ENCODE results near the gene COL7A1.
A peak's percentile ranks its signal among the peaks of the same experiment; 100 is the strongest.

The COL7A1 gene

GRCh38 chr3:48592519-48593087 lies 2.5 kb downstream of the COL7A1 start:
- FAIRE-seq, result no peak
- DNase-seq (ENCODE audit: low spot score), result peak; percentile 33

GRCh38 chr3:48591886-48592518 lies 3.1 kb downstream of the COL7A1 start:
- no peak for DNase-seq (ENCODE audit: low spot score)
- no peak for FAIRE-seq

GRCh38 chr3:48591436-48591835 lies 3.7 kb downstream of the COL7A1 start:
- FAIRE-seq, result no peak
- no peak for DNase-seq (ENCODE audit: low spot score)

- FAIRE-seq, result no peak
Measured at GRCh38 chr3:48588230-48588629, 6.9 kb downstream of the COL7A1 start.

GRCh38 chr3:48587686-48588085 lies 7.4 kb downstream of the COL7A1 start:
- FAIRE-seq, result no peak
- DNase-seq (ENCODE audit: low spot score), result no peak

More at GRCh38 chr3:48588230-48588629, 6.9 kb downstream of the COL7A1 start:
- DNase-seq (ENCODE audit: low spot score), result no peak

- no peak for FAIRE-seq
- no peak for DNase-seq (ENCODE audit: low spot score)
Measured at GRCh38 chr3:48585411-48585810, 9.7 kb downstream of the COL7A1 start.

- DNase-seq (ENCODE audit: low spot score), result no peak
- no peak for FAIRE-seq
Measured at GRCh38 chr3:48584836-48585235, 10.3 kb downstream of the COL7A1 start.

- DNase-seq (ENCODE audit: low spot score) (no peak), FAIRE-seq (no peak)
Measured at GRCh38 chr3:48581621-48582481, 13.3 kb downstream of the COL7A1 start.

GRCh38 chr3:48576647-48577046 lies 18.5 kb downstream of the COL7A1 start:
- DNase-seq (ENCODE audit: low spot score) (no peak), FAIRE-seq (no peak)

- no peak for FAIRE-seq
Measured at GRCh38 chr3:48575366-48575765, 19.8 kb downstream of the COL7A1 start.

GRCh38 chr3:48573973-48574585 lies 21.1 kb downstream of the COL7A1 start:
- FAIRE-seq, result no peak
- no peak for DNase-seq (ENCODE audit: low spot score)

More at GRCh38 chr3:48575366-48575765, 19.8 kb downstream of the COL7A1 start:
- DNase-seq (ENCODE audit: low spot score), result no peak

- DNase-seq (ENCODE audit: low spot score) (no peak), FAIRE-seq (no peak)
Measured at GRCh38 chr3:48572517-48572916, 22.6 kb downstream of the COL7A1 start.

GRCh38 chr3:48571938-48572337 lies 23.2 kb downstream of the COL7A1 start:
- FAIRE-seq, result no peak
- DNase-seq (ENCODE audit: low spot score), result no peak

GRCh38 chr3:48569808-48570450 lies 25.2 kb downstream of the COL7A1 start:
- no peak for FAIRE-seq

GRCh38 chr3:48569400-48569799 lies 25.7 kb downstream of the COL7A1 start:
- no peak for DNase-seq (ENCODE audit: low spot score)

More at GRCh38 chr3:48569808-48570450, 25.2 kb downstream of the COL7A1 start:
- no peak for DNase-seq (ENCODE audit: low spot score)

GRCh38 chr3:48568476-48568875 lies 26.7 kb downstream of the COL7A1 start:
- FAIRE-seq, result no peak
- DNase-seq (ENCODE audit: low spot score), result no peak

More at GRCh38 chr3:48569400-48569799, 25.7 kb downstream of the COL7A1 start:
- no peak for FAIRE-seq

GRCh38 chr3:48567500-48567899 lies 27.6 kb downstream of the COL7A1 start:
- DNase-seq (ENCODE audit: low spot score), result no peak
- FAIRE-seq, result no peak

- no peak for FAIRE-seq
Measured at GRCh38 chr3:48567090-48567489, 28.0 kb downstream of the COL7A1 start.

GRCh38 chr3:48566401-48566760 lies 28.7 kb downstream of the COL7A1 start:
- DNase-seq (ENCODE audit: low spot score) (no peak), FAIRE-seq (no peak)

More at GRCh38 chr3:48567090-48567489, 28.0 kb downstream of the COL7A1 start:
- DNase-seq (ENCODE audit: low spot score), result no peak

- peak; percentile 70 for FAIRE-seq
- peak; percentile 79 for DNase-seq (ENCODE audit: low spot score)
Measured at GRCh38 chr3:48565591-48566400, 29.3 kb downstream of the COL7A1 start.
